Trophoblast cell (in vitro differentiated cells and primary cell): ENCODE results near the gene IL15.

Source experiments
- DNase-seq, 2 donors: peaks; one replicate each; pipeline ENCODE4 v3.0.0-alpha.2; 2016
- H2AFZ ChIP-seq: 2 replicates; pipeline ENCODE4 v1.6.1; 2013; ENCODE audit warnings: low read length, moderate library complexity, mild to moderate bottlenecking; ENCODE audit not compliant: insufficient read depth, poor library complexity
- H2AK5ac ChIP-seq: 2 replicates; pipeline ENCODE4 v1.6.1; 2013; ENCODE audit warnings: mild to moderate bottlenecking, low read length
- H2BK120ac ChIP-seq: 2 replicates; pipeline ENCODE4 v1.6.1; 2013; ENCODE audit warnings: low read length, mild to moderate bottlenecking, moderate library complexity; ENCODE audit not compliant: insufficient read depth, poor library complexity
- H2BK12ac ChIP-seq: 2 replicates; pipeline ENCODE4 v1.6.1; 2013; ENCODE audit warnings: mild to moderate bottlenecking, low read length, moderate library complexity
- H2BK5ac ChIP-seq: 2 replicates; pipeline ENCODE4 v1.6.1; 2013; ENCODE audit warnings: low read length, low read depth, moderate library complexity, mild to moderate bottlenecking; ENCODE audit not compliant: poor library complexity
- H3K14ac ChIP-seq: 2 replicates; pipeline ENCODE4 v1.6.1; 2013; ENCODE audit warnings: mild to moderate bottlenecking, low read length
- H3K18ac ChIP-seq: 2 replicates; pipeline ENCODE4 v1.6.1; 2013; ENCODE audit warnings: mild to moderate bottlenecking, low read length
- H3K23ac ChIP-seq: 2 replicates; pipeline ENCODE4 v1.6.1; 2013; ENCODE audit warnings: low read length
- H3K27ac ChIP-seq: 2 replicates; pipeline ENCODE4 v1.5.1; 2013; ENCODE audit warnings: low read depth, mild to moderate bottlenecking, inconsistent platforms, low read length, moderate library complexity
- H3K27me3 ChIP-seq: 2 replicates; pipeline ENCODE4 v1.6.1; 2013; ENCODE audit warnings: inconsistent platforms, mild to moderate bottlenecking, low read length, moderate library complexity; ENCODE audit not compliant: insufficient read depth
- H3K36me3 ChIP-seq, 2 experiments: 1 replicate in 1 of 2; 2 replicates in 1 of 2; pipeline ENCODE4 v1.6.1; 2013; ENCODE audit warnings: low read length in 2 of 2, mild to moderate bottlenecking in 2 of 2, moderate library complexity in 1 of 2; ENCODE audit not compliant: insufficient read depth in 2 of 2, control insufficient read depth in 1 of 2
- H3K4ac ChIP-seq: 2 replicates; pipeline ENCODE4 v1.6.1; 2013; ENCODE audit warnings: low read depth, mild to moderate bottlenecking, low read length, moderate library complexity
- H3K4me1 ChIP-seq, 2 experiments: 1 replicate in 1 of 2; 2 replicates in 1 of 2; pipeline ENCODE4 v1.6.1; 2013; ENCODE audit warnings: low read length in 2 of 2, mild to moderate bottlenecking in 2 of 2, moderate library complexity in 1 of 2; ENCODE audit not compliant: insufficient read depth in 2 of 2, control insufficient read depth in 1 of 2
- H3K4me2 ChIP-seq: 2 replicates; pipeline ENCODE4 v1.6.1; 2013; ENCODE audit warnings: inconsistent platforms, mild to moderate bottlenecking, low read length, moderate library complexity
- H3K4me3 ChIP-seq: 2 replicates; pipeline ENCODE4 v1.5.1; 2013; ENCODE audit warnings: mild to moderate bottlenecking, low read depth, low read length, inconsistent platforms
- H3K79me1 ChIP-seq: one replicate; pipeline ENCODE4 v1.6.1; 2013; ENCODE audit warnings: low read length
- H3K79me2 ChIP-seq: 2 replicates; pipeline ENCODE4 v1.6.1; 2013; ENCODE audit warnings: low read length, mild to moderate bottlenecking; ENCODE audit not compliant: control insufficient read depth, insufficient read depth, poor library complexity
- H3K9ac ChIP-seq: 2 replicates; pipeline ENCODE4 v1.6.1; 2013; ENCODE audit warnings: mild to moderate bottlenecking, low read length
- H3K9me3 ChIP-seq: 2 replicates; pipeline ENCODE4 v1.6.1; 2013; ENCODE audit warnings: low read depth, mild to moderate bottlenecking, control low read depth, inconsistent platforms, low read length; ENCODE audit not compliant: insufficient read depth
- H4K12ac ChIP-seq: 2 replicates; pipeline ENCODE4 v1.6.1; 2013; ENCODE audit warnings: low read depth, mild to moderate bottlenecking, low read length, moderate library complexity
- H4K8ac ChIP-seq: 2 replicates; pipeline ENCODE4 v1.6.1; 2013; ENCODE audit warnings: low read depth, mild to moderate bottlenecking, low read length, moderate library complexity
- H4K91ac ChIP-seq: one replicate; pipeline ENCODE4 v1.6.1; 2013; ENCODE audit warnings: low read depth, mild to moderate bottlenecking, low read length, moderate library complexity
- WGBS: extraction: QIAGEN DNeasy Blood & Tissue Kit; methylation state at CpG from one replicate; pipeline ENCODE4 v1.1.7; 2013; ENCODE audit warnings: missing lambda C conversion rate; ENCODE audit not compliant: insufficient read length, insufficient coverage; ENCODE audit errors: extremely low coverage; 5-methylcytosine and 5-hydroxymethylcytosine counted together

IL15 gene

DNA sequence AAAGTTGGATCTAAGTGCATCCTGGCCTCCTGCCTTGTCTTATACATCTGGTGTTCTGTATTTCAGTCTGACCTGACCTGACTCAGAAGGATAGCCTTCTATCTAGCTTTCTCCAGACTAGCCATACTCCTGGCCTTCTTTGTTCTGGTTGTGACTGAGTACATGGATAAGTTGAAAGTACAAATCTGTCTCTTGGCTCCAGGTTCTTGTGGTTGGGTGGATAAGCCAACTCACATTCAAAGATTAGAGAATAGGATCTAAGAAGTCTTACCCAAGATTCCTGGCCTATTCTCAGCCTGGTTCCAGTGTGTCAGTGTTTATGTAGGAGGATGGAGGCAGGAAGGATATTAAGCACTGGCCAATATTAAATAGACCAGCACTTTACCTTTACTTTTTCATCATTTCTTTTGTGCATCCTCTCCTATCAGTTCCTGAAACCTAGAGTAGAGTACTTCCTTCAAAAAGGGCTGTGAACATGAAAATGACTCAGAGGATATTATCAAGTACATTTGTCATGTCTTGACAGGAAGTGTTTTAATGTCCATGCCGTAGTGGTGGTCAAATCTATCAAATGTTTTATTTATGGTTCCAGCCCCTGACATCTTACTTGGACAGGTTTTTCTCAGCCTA is 123.5 kb downstream of the IL15 start:
- no peaks in the 10 kb centered on the region for H3K27me3 ChIP-seq
- H2BK12ac ChIP-seq = no peak overlapping the region
- no peak overlapping the region for H2BK5ac ChIP-seq
- no peak overlapping the region for H2BK120ac ChIP-seq
- no peak overlapping the region for H3K9ac ChIP-seq
- H3K79me1 ChIP-seq = no peaks in the 10 kb centered on the region
- H3K4me1 ChIP-seq = no peaks in the 10 kb centered on the region
- H2AK5ac ChIP-seq = no peak overlapping the region
- no peak overlapping the region for H3K14ac ChIP-seq
- H3K23ac ChIP-seq = no peak overlapping the region
- no peak overlapping the region for H3K4ac ChIP-seq
- no peak overlapping the region for H4K12ac ChIP-seq
- no peaks in the 10 kb centered on the region for H3K79me2 ChIP-seq
- no peak overlapping the region for H3K4me2 ChIP-seq
- H3K4me3 ChIP-seq = no peak overlapping the region
- no peak overlapping the region for H4K8ac ChIP-seq
- no peak for DNase-seq
- WGBS = no CpG with 5 or more reads among the region's 1 CpG
- H3K18ac ChIP-seq = no peak overlapping the region
- H4K91ac ChIP-seq = no peak overlapping the region
- H2AFZ ChIP-seq = no peak overlapping the region
- no peak overlapping the region for H3K27ac ChIP-seq
- H3K9me3 ChIP-seq = no peaks in the 10 kb centered on the region
- H3K36me3 ChIP-seq = no peaks in the 10 kb centered on the region

DNA sequence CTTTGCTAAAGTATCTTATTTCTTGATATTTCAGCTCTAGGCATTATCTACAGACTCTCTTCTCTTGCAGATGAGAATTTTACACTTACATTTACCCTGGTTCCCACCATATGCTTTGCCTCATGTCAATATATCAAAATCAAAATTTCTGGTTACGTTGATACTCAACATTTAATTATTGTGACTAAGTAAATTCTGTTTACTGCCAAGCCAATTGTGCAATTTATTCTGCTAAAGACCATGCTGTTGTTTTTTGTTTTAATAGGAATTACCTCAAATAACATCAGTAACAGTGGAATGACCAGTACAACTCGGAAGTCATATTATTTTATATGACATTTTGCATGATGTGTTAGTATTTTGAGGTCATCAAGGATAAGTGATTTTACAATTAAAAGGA is 125.5 kb downstream of the IL15 start:
- H4K91ac ChIP-seq = no peak overlapping the region
- no peaks in the 10 kb centered on the region for H3K4me1 ChIP-seq
- H2BK5ac ChIP-seq = no peak overlapping the region
- H3K9me3 ChIP-seq = no peaks in the 10 kb centered on the region
- H3K9ac ChIP-seq = no peak overlapping the region
- DNase-seq = no peak
- no peak overlapping the region for H3K27ac ChIP-seq
- H4K8ac ChIP-seq = no peak overlapping the region
- no peak overlapping the region for H3K4ac ChIP-seq
- no peak overlapping the region for H3K14ac ChIP-seq
- no peak overlapping the region for H4K12ac ChIP-seq
- no peaks in the 10 kb centered on the region for H3K79me2 ChIP-seq
- H3K36me3 ChIP-seq = no peaks in the 10 kb centered on the region
- H3K23ac ChIP-seq = no peak overlapping the region
- H3K79me1 ChIP-seq = no peaks in the 10 kb centered on the region
- no peak overlapping the region for H3K4me2 ChIP-seq
- no CpG with 5 or more reads among the region's 2 CpGs for WGBS
- no peak overlapping the region for H3K18ac ChIP-seq
- no peaks in the 10 kb centered on the region for H3K27me3 ChIP-seq
- H2BK120ac ChIP-seq = no peak overlapping the region
- H2AK5ac ChIP-seq = no peak overlapping the region
- H2AFZ ChIP-seq = no peak overlapping the region
- H3K4me3 ChIP-seq = no peak overlapping the region
- H2BK12ac ChIP-seq = no peak overlapping the region

DNA sequence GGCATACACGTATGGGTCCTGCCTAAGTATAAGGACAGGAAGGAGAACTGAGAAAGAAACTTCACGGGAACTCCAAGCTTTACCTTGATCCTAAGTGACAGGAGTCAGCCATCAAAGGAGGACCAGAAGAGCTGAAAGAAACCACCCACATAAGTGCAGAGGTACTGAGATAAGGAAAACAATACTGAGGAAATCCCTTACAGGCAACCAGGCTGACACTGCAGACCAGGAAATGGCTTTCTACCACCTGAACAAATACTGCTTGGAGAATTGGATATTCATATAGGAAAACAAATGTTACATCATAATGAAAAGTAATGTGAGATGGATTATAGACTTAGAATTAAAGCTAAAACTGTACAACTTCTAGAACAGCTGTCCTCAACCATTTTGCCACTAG is 127.0 kb downstream of the IL15 start:
- Histone ChIP-seq H3K9ac (no peak overlapping the region), H2AK5ac (no peak overlapping the region), H4K12ac (no peak overlapping the region), H3K4me2 (no peak overlapping the region), H3K27ac (no peak overlapping the region), H3K79me1 (no peaks in the 10 kb centered on the region), H2BK120ac (no peak overlapping the region), H3K23ac (no peak overlapping the region), H4K8ac (no peak overlapping the region), H3K4me1 (no peaks in the 10 kb centered on the region), H3K9me3 (no peaks in the 10 kb centered on the region), H2BK12ac (no peak overlapping the region), H3K36me3 (no peaks in the 10 kb centered on the region), H3K18ac (no peak overlapping the region), H3K27me3 (no peaks in the 10 kb centered on the region), H2AFZ (no peak overlapping the region), H4K91ac (no peak overlapping the region), H3K4ac (no peak overlapping the region), H3K79me2 (no peaks in the 10 kb centered on the region), H3K14ac (no peak overlapping the region), H3K4me3 (no peak overlapping the region), H2BK5ac (no peak overlapping the region)
- no CpG with 5 or more reads among the region's 2 CpGs for WGBS
- no peak for DNase-seq

DNA sequence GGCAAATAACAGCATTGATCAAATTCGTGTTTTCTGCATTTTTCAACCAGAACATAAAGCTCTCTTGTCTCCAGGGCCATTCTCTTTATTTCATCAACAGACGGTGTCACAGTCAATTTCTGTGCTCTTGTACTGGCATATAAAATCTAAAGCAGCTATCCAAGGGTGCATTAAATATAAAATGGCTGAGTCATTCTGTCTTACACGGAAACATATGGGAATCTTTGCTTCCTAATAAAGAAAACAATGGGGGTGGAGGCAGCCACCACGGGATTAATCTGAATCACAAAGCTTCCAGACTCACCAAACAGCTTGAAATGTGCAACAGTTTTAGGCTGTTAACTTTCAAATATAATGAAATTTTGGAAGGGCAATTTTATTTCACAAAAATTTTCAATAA is 132.6 kb downstream of the IL15 start:
- Histone ChIP-seq H2BK12ac (no peak overlapping the region), H3K14ac (no peak overlapping the region), H2AFZ (no peak overlapping the region), H3K27me3 (no peaks in the 10 kb centered on the region), H4K8ac (no peak overlapping the region), H3K4me3 (no peak overlapping the region), H3K18ac (no peak overlapping the region), H4K12ac (no peak overlapping the region), H2AK5ac (no peak overlapping the region), H3K79me1 (no peaks in the 10 kb centered on the region), H3K4me1 (no peaks in the 10 kb centered on the region), H3K79me2 (no peaks in the 10 kb centered on the region), H3K36me3 (no peaks in the 10 kb centered on the region), H3K4me2 (no peak overlapping the region), H3K9ac (no peak overlapping the region), H3K4ac (no peak overlapping the region), H3K23ac (no peak overlapping the region), H2BK5ac (no peak overlapping the region), H3K27ac (no peak overlapping the region), H2BK120ac (no peak overlapping the region), H4K91ac (no peak overlapping the region), H3K9me3 (no peaks in the 10 kb centered on the region)
- no peak for DNase-seq
- no CpG with 5 or more reads among the region's 4 CpGs for WGBS
